AG09309 (cell line): ENCODE data around the gene FEZF1.
"Not testable (repeated sequence)": the region's sequence is repeated elsewhere in the genome, so short reads cannot be mapped to it uniquely, and the experiment has no call there.

ENCODE experiments used
- DNase-seq: peaks from one replicate; pipeline ENCODE4 v3.0.0-alpha.2; 2010; ENCODE audit warnings: low read depth
- H3K4me3 ChIP-seq: 2 replicates; pipeline ENCODE4 v1.5.1; 2011; ENCODE audit warnings: mild to moderate bottlenecking, low read depth, low read length, moderate library complexity; ENCODE audit not compliant: control insufficient read depth
- TF ChIP-seq, protein P1 (sequence below): IDR thresholded peaks from 2 replicates; pipeline ENCODE4 v1.5.1; 2011; ENCODE audit warnings: mild to moderate bottlenecking, low read depth, low read length, inconsistent platforms; ENCODE audit not compliant: insufficient read depth, control insufficient read depth; ENCODE audit errors: missing control alignments

The FEZF1 gene

DNA sequence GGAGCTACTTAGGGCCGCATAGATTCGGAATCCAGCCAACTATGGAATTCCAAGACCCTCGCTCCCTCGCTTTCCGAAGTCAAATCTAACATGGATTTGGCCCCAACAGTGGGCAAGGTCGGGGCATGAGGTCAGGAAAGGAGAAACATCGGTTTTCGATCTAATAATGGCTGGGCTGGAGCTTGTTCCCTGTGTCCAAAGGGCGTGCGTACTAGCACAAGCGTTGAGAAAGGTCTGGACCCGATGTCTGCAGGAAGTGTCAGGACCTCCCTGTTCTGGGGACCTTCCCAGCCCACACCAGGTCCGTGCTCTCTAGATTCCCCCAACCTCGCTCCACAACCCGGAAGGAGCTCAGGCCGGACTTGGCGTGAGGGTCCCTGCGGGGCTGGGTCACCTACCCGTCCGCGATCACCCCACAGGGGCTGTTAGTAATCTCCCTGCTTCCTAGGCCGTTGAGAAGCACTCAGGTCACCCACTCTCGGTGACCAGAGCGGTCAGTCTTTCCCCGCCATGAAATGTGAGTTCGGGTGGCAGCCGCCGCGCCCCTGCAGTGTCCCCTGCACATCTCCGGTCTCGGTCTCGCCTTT lies 4.8 kb downstream of the FEZF1 start:
- TF ChIP-seq, protein P1, sequence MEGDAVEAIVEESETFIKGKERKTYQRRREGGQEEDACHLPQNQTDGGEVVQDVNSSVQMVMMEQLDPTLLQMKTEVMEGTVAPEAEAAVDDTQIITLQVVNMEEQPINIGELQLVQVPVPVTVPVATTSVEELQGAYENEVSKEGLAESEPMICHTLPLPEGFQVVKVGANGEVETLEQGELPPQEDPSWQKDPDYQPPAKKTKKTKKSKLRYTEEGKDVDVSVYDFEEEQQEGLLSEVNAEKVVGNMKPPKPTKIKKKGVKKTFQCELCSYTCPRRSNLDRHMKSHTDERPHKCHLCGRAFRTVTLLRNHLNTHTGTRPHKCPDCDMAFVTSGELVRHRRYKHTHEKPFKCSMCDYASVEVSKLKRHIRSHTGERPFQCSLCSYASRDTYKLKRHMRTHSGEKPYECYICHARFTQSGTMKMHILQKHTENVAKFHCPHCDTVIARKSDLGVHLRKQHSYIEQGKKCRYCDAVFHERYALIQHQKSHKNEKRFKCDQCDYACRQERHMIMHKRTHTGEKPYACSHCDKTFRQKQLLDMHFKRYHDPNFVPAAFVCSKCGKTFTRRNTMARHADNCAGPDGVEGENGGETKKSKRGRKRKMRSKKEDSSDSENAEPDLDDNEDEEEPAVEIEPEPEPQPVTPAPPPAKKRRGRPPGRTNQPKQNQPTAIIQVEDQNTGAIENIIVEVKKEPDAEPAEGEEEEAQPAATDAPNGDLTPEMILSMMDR: no peak
- no peak for DNase-seq
- H3K4me3 ChIP-seq: no peak overlapping the region

DNA sequence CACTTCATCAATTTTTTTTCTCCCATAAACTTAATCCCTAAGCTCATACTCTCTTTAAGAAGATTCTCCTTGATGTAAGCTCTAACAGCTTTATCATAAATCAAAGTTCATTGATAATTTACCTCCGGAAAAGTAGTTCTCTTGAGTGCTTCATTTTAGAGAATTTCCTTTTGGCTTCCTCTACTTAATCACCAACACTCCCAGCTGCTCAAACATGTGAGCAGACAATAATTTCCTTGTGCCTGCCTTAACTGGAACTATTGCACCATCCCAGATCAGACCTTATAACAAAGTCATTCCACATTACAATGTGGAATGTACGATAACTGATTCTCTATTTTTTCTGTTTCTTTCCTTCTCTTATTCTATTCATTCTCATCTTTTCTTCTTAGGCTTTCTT lies 5.9 kb downstream of the FEZF1 start:
- TF ChIP-seq, protein P1: no peak
- DNase-seq: no peak
- H3K4me3 ChIP-seq: no peak overlapping the region

DNA sequence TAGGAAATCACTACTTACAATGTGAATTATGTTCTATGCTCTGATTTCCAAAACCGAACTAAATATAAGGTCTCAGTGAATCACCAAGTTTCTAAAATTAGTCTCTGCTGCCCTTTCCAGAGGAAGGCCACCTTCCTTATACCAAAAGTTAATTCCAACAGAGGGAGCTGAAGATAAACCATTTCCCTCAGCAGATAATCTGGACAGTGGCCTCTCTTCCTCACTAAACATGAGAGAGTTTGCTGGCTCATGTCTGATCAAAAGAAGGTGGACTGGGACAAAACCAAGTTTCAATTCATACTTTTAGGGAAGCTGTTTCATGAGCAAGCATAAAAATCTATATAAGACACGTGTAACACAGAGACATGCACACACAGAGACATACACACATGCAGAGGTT lies 6.4 kb downstream of the FEZF1 start:
- DNase-seq: no peak
- no peak overlapping the region for H3K4me3 ChIP-seq
- TF ChIP-seq, protein P1: no peak

DNA sequence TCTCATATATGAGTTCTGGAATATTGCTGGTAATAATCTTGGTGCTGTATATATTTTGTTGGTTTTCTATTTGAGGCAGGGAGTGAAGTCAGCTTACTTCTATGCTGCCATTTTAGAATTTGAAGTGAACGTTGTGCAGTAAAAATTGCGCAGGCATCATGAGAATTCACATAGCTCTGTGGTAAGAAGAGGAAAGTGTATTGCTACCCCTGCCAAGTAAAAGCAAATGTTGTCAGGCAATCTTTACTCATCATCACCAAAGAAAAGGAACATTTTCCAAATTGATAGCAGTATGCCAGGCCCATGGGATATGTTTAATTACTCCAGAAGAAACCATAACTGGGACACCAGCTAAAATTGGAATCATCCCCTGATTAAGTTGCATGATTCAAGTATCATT lies 13.4 kb downstream of the FEZF1 start:
- H3K4me3 ChIP-seq: no peak overlapping the region
- DNase-seq: no peak
- TF ChIP-seq, protein P1: no peak

DNA sequence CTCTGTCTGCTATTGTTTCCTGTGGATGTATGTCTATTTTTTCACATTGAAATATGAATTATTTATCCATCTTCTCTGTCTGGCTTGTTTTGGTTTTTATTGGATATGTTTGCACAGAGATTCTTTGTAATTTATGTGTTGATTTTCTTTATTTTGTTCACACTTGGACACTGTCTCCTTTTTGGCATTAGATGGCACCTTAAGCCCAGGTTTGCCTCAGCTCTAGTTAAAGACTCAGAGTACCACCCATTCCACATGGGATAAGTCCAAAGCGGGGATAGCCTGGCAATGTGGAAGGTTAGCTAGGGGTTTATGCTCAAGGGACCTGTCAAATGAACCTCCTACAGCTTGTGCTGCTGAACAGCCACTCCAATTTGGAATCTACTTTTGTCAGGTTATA lies 14.1 kb downstream of the FEZF1 start:
- H3K4me3 ChIP-seq: no peak overlapping the region
- TF ChIP-seq, protein P1: no peak
- DNase-seq: no peak

DNA sequence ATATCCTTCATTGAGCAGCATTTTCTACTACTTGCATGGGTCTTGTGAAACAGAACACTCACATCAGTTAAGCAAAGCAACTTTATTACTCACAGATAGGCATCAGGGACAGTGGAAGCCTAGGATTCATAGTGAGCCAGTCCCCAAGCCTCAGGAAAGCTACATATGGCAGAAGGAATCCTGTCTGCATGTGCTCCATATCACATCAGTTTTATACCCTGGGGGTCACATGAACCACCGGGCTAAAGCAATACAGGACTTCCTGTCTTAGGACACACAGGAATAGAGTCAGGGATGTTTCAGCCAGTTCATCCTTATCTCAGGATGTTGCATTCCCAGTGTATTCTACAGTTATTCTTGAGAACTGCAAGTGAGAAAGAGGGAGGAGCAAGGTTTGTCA lies 15.1 kb downstream of the FEZF1 start:
- TF ChIP-seq, protein P1: no peak
- no peak for DNase-seq

DNA sequence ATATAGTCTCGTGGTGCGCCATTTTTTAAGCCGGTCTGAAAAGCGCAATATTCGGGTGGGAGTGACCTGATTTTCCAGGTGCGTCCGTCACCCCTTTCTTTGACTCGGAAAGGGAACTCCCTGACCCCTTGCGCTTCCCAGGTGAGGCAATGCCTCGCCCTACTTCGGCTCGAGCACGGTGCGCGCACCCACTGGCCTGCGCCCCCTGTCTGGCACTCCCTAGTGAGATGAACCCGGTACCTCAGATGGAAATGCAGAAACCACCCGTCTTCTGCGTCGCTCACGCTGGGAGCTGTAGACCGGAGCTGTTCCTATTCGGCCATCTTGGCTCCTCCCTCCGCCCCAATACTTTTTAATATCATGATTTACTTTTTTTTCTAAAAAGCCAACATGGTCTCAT lies 19.9 kb downstream of the FEZF1 start:
- DNase-seq, H3K4me3 ChIP-seq: not testable (repeated sequence)

More for the DNA sequence above, 15.1 kb downstream of the FEZF1 start:
- H3K4me3 ChIP-seq: no peak overlapping the region

DNA sequence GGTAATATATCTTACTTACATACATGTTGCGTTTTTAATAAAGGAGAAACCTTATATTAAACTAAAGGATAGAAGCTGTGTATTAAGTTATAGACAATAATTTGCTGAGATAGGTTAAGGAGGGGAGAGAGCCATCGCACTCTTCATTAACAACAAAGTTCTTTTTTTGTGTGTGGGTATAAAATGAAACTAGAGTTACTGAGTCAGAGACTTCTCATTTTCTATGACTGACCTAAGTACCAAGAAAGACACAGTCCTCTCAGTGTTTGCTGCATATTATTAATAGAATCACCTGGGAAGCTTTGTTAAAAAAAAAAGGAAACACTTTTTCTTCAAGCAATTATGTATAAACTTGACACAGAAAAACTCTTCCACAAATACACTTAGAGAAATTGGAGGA lies 31.4 kb downstream of the FEZF1 start:
- DNase-seq: no peak
- H3K4me3 ChIP-seq: no peak overlapping the region
- TF ChIP-seq, protein P1: no peak
